B cell (primary cell): ENCODE data around the gene LSM7.

ENCODE experiments used
- CTCF ChIP-seq: fragments of 200-600 bp; IDR thresholded peaks from one replicate; pipeline ENCODE4 v1.8.0; 2022; ENCODE audit warnings: antibody characterized with exemption, mild to moderate bottlenecking
- EZH2 ChIP-seq: IDR thresholded peaks from 2 replicates; pipeline ENCODE4 v1.6.1; 2012; ENCODE audit warnings: borderline replicate concordance, low read depth, mild to moderate bottlenecking, moderate library complexity, low read length; ENCODE audit not compliant: insufficient read depth, poor library complexity, severe bottlenecking

DNA sequence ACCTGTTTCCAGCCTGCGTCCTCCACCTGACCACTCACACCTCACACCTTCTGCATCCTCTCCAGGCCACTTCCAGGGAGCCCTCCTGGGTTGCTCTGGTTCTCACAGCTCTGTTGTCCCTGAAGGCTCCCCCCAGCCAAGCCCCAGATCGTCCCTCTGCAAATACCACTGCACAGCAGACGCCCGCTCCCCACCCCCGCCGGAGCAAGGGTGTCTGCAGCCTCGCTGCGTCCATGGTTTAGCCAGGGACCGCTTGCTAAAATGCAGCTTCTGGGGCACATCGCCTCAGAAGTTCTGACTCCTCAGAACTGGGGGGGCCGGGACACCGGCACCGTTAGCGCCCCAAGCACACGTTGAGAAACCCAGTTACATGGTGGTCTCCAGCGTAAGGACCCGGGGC is 21.4 kb downstream of the LSM7 start:
- TF ChIP-seq CTCF (no peak), EZH2 (no peak)
